H9 (cell line): ENCODE results near the gene CELSR2. TPM values are rescaled to one million over a fixed set of nuclear protein-coding genes. Genes with fewer than 3 reads are reported as not detected.

Source experiments
- DNase-seq: peaks from one replicate; pipeline ENCODE4 v3.0.0-alpha.2; 2017
- H2AFZ ChIP-seq: one replicate; pipeline ENCODE4 v1.6.1; 2013; ENCODE audit warnings: mild to moderate bottlenecking, low read length, control low read depth, moderate library complexity
- H2AK5ac ChIP-seq: 2 replicates; pipeline ENCODE4 v1.6.1; 2013; ENCODE audit warnings: low read length, control low read depth, mixed read lengths; ENCODE audit not compliant: insufficient read length
- H2BK120ac ChIP-seq: one replicate; pipeline ENCODE4 v1.6.1; 2013; ENCODE audit warnings: low read depth, mild to moderate bottlenecking, low read length, control low read depth, inconsistent platforms; ENCODE audit not compliant: poor library complexity, severe bottlenecking
- H2BK12ac ChIP-seq: 2 replicates; pipeline ENCODE4 v1.6.1; 2013; ENCODE audit warnings: low read length, control low read depth, mixed read lengths, low read depth; ENCODE audit not compliant: insufficient read length
- H2BK15ac ChIP-seq: 2 replicates; pipeline ENCODE4 v1.6.1; 2013; ENCODE audit warnings: low read depth, low read length, control low read depth
- H2BK20ac ChIP-seq: one replicate; pipeline ENCODE4 v1.6.1; 2013; ENCODE audit warnings: low read depth, mild to moderate bottlenecking, low read length, control low read depth, inconsistent platforms; ENCODE audit not compliant: poor library complexity, severe bottlenecking
- H2BK5ac ChIP-seq: 2 replicates; pipeline ENCODE4 v1.6.1; 2013; ENCODE audit warnings: low read length, control low read depth, mixed read lengths; ENCODE audit not compliant: insufficient read length
- H3K14ac ChIP-seq: 2 replicates; pipeline ENCODE4 v1.6.1; 2013; ENCODE audit warnings: low read length, control low read depth; ENCODE audit not compliant: insufficient read depth
- H3K18ac ChIP-seq: 2 replicates; pipeline ENCODE4 v1.6.1; 2013; ENCODE audit warnings: low read depth, mild to moderate bottlenecking, mixed read lengths, low read length, control low read depth; ENCODE audit not compliant: insufficient read length
- H3K23ac ChIP-seq: 2 replicates; pipeline ENCODE4 v1.6.1; 2013; ENCODE audit warnings: low read length, control low read depth, mixed read lengths, low read depth; ENCODE audit not compliant: insufficient read length
- H3K23me2 ChIP-seq: 2 replicates; pipeline ENCODE4 v1.6.1; 2013; ENCODE audit warnings: low read depth, mild to moderate bottlenecking, mixed read lengths, low read length, control low read depth; ENCODE audit not compliant: insufficient read length, poor library complexity, severe bottlenecking
- H3K27ac ChIP-seq: 2 replicates; pipeline ENCODE4 v1.5.1; 2013; ENCODE audit warnings: low read length, control low read depth, mixed read lengths, low read depth; ENCODE audit not compliant: insufficient read length
- H3K27me3 ChIP-seq: 2 replicates; pipeline ENCODE4 v1.6.1; 2013; ENCODE audit warnings: low read length, control low read depth, inconsistent platforms; ENCODE audit not compliant: insufficient read depth
- H3K4ac ChIP-seq: 2 replicates; pipeline ENCODE4 v1.6.1; 2013; ENCODE audit warnings: low read depth, mild to moderate bottlenecking, control low read depth, inconsistent platforms, low read length, moderate library complexity
- H3K4me1 ChIP-seq: 2 replicates; pipeline ENCODE4 v1.6.1; 2013; ENCODE audit warnings: low read length, control low read depth, inconsistent platforms; ENCODE audit not compliant: insufficient read depth
- H3K4me2 ChIP-seq: 2 replicates; pipeline ENCODE4 v1.6.1; 2013; ENCODE audit warnings: low read length, control low read depth, mixed read lengths; ENCODE audit not compliant: insufficient read length, insufficient read depth
- H3K56ac ChIP-seq: 2 replicates; pipeline ENCODE4 v1.6.1; 2013; ENCODE audit warnings: low read depth, mild to moderate bottlenecking, mixed read lengths, low read length, control low read depth; ENCODE audit not compliant: insufficient read length
- H3K79me1 ChIP-seq: 2 replicates; pipeline ENCODE4 v1.6.1; 2013; ENCODE audit warnings: low read depth, mild to moderate bottlenecking, moderate library complexity, low read length, control low read depth, inconsistent platforms; ENCODE audit not compliant: insufficient read depth, poor library complexity, severe bottlenecking
- H3K79me2 ChIP-seq: 2 replicates; pipeline ENCODE4 v1.6.1; 2013; ENCODE audit warnings: low read length, control low read depth, inconsistent platforms; ENCODE audit not compliant: insufficient read depth
- H3K9ac ChIP-seq: 2 replicates; pipeline ENCODE4 v1.6.1; 2013; ENCODE audit warnings: low read length, control low read depth, mixed read lengths; ENCODE audit not compliant: insufficient read length; ENCODE audit errors: extremely low read depth
- H3K9me3 ChIP-seq: one replicate; pipeline ENCODE4 v1.6.1; 2013; ENCODE audit warnings: low read depth, low read length, inconsistent platforms; ENCODE audit not compliant: control insufficient read depth
- H3T11ph ChIP-seq: one replicate; pipeline ENCODE4 v1.6.1; 2013; ENCODE audit warnings: mild to moderate bottlenecking, low read length, control low read depth, inconsistent platforms
- H4K20me1 ChIP-seq: one replicate; pipeline ENCODE4 v1.6.1; 2013; ENCODE audit not compliant: control insufficient read depth, insufficient read length, insufficient read depth
- H4K5ac ChIP-seq: 2 replicates; pipeline ENCODE4 v1.6.1; 2013; ENCODE audit warnings: low read depth, mild to moderate bottlenecking, mixed read lengths, low read length, control low read depth; ENCODE audit not compliant: insufficient read length
- H4K8ac ChIP-seq: replicated peaks from 2 replicates; pipeline ENCODE4 v1.6.1; 2013; ENCODE audit warnings: low read length, control low read depth, mixed read lengths, low read depth; ENCODE audit not compliant: insufficient read length
- H4K91ac ChIP-seq: 2 replicates; pipeline ENCODE4 v1.6.1; 2013; ENCODE audit warnings: low read depth, mild to moderate bottlenecking, moderate library complexity, mixed read lengths, low read length, control low read depth; ENCODE audit not compliant: insufficient read length
- H3K27ac Mint-ChIP-seq, 3 experiments: 2 replicates in 2 of 3; 3 replicates in 1 of 3; pipeline ENCODE4 v1.8.0; 2020 to 2021; ENCODE audit warnings: mixed read lengths in 3 of 3, mild to moderate bottlenecking in 1 of 3, moderate library complexity in 1 of 3
- H3K27me3 Mint-ChIP-seq: 2 replicates; pipeline ENCODE4 v1.8.0; 2021; ENCODE audit warnings: low read depth, mild to moderate bottlenecking, moderate library complexity, mixed read lengths
- H3K36me3 Mint-ChIP-seq, 3 experiments: 2 replicates in 2 of 3; 3 replicates in 1 of 3; pipeline ENCODE4 v1.8.0; 2020 to 2021; ENCODE audit warnings: low read depth in 3 of 3, mixed read lengths in 3 of 3; ENCODE audit not compliant: insufficient read depth in 1 of 3
- H3K4me1 Mint-ChIP-seq, 2 experiments: 2 replicates each; pipeline ENCODE4 v1.8.0; 2020; ENCODE audit warnings: mixed read lengths in 2 of 2
- H3K4me3 Mint-ChIP-seq, 2 experiments: 2 replicates in 1 of 2; 3 replicates in 1 of 2; pipeline ENCODE4 v1.8.0; 2020 to 2021; ENCODE audit warnings: mild to moderate bottlenecking in 2 of 2, mixed read lengths in 2 of 2, moderate library complexity in 1 of 2
- H3K9me3 Mint-ChIP-seq, 2 experiments: 2 replicates in 1 of 2; 3 replicates in 1 of 2; pipeline ENCODE4 v1.8.0; 2020; ENCODE audit warnings: mild to moderate bottlenecking in 2 of 2, mixed read lengths in 2 of 2, moderate library complexity in 1 of 2
- WGBS: extraction: QIAGEN DNeasy Blood & Tissue Kit; methylation state at CpG from one replicate; pipeline ENCODE4 v1.1.7; 2013; ENCODE audit warnings: missing lambda C conversion rate, low lambda C conversion rate, mixed read lengths; ENCODE audit not compliant: insufficient read length; ENCODE audit errors: extremely low coverage; 5-methylcytosine and 5-hydroxymethylcytosine counted together
- total RNA-seq: library from RNA; stranded (reverse); gene quantifications from 2 replicates; pipeline ENCODE4 v1.2.1, GENCODE V29; 2021
- TF ChIP-seq, protein P1 (sequence below): fragments of 200-600 bp; sonication (generic); conservative IDR thresholded peaks from 3 replicates; pipeline ENCODE4 v1.8.0; 2021; ENCODE audit warnings: antibody characterized with exemption, mild to moderate bottlenecking

The CELSR2 gene
- total RNA-seq, 1 experiment from 2014 or later: 29.2 TPM

GRCh38 chr1:109296782-109297181 lies 47.4 kb downstream of the CELSR2 start:
- no peak overlapping the region for H2BK15ac ChIP-seq
- no peaks in the 10 kb centered on the region for H3K9me3 Mint-ChIP-seq
- no CpG with 5 or more reads among the region's 16 CpGs for WGBS
- no peak overlapping the region; the same call in 1 of the 2 replicates for H3K14ac ChIP-seq
- no peaks in the 10 kb centered on the region for H3K79me1 ChIP-seq
- no peak overlapping the region for H3K18ac ChIP-seq
- no peak overlapping the region for H3K4me3 Mint-ChIP-seq
- DNase-seq: no peak
- no peak overlapping the region for H2BK5ac ChIP-seq
- no peak overlapping the region for H4K8ac ChIP-seq
- peaks cover 17 to 18% of the 10 kb centered on the region in 2 experiments for H3K4me1 Mint-ChIP-seq
- no peak overlapping the region for H3K4ac ChIP-seq
- H3K23ac ChIP-seq: no peak overlapping the region
- H2BK12ac ChIP-seq: no peak overlapping the region
- no peaks in the 10 kb centered on the region for H3K23me2 ChIP-seq
- no peak overlapping the region for H2AFZ ChIP-seq
- no peak overlapping the region for H2BK20ac ChIP-seq
- H2BK120ac ChIP-seq: no peak overlapping the region
- H4K20me1 ChIP-seq: no peaks in the 10 kb centered on the region
- no peak overlapping the region for H3T11ph ChIP-seq
- H3K4me1 ChIP-seq: no peaks in the 10 kb centered on the region
- H4K91ac ChIP-seq: no peak overlapping the region
- peaks cover 3% of the 10 kb centered on the region for H3K27me3 Mint-ChIP-seq
- H3K79me2 ChIP-seq: no peaks in the 10 kb centered on the region
- no peak overlapping the region for H4K5ac ChIP-seq
- no peaks in the 10 kb centered on the region for H3K27me3 ChIP-seq
- H3K56ac ChIP-seq: no peak overlapping the region
- no peak overlapping the region for H3K27ac ChIP-seq
- no peak overlapping the region for H3K4me2 ChIP-seq
- no peaks in the 10 kb centered on the region for H3K36me3 Mint-ChIP-seq
- H3K9me3 ChIP-seq: no peaks in the 10 kb centered on the region
- no peak overlapping the region for H3K9ac ChIP-seq
- TF ChIP-seq, protein P1, sequence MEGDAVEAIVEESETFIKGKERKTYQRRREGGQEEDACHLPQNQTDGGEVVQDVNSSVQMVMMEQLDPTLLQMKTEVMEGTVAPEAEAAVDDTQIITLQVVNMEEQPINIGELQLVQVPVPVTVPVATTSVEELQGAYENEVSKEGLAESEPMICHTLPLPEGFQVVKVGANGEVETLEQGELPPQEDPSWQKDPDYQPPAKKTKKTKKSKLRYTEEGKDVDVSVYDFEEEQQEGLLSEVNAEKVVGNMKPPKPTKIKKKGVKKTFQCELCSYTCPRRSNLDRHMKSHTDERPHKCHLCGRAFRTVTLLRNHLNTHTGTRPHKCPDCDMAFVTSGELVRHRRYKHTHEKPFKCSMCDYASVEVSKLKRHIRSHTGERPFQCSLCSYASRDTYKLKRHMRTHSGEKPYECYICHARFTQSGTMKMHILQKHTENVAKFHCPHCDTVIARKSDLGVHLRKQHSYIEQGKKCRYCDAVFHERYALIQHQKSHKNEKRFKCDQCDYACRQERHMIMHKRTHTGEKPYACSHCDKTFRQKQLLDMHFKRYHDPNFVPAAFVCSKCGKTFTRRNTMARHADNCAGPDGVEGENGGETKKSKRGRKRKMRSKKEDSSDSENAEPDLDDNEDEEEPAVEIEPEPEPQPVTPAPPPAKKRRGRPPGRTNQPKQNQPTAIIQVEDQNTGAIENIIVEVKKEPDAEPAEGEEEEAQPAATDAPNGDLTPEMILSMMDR: no peak
- H2AK5ac ChIP-seq: no peak overlapping the region
- no peak overlapping the region for H3K27ac Mint-ChIP-seq
